Trophoblast cell (in vitro differentiated cells and primary cell): ENCODE data around the gene ASIC4.

Experiments
- DNase-seq, 2 donors: peaks; one replicate each; pipeline ENCODE4 v3.0.0-alpha.2; 2016
- H2AFZ ChIP-seq: 2 replicates; pipeline ENCODE4 v1.6.1; 2013; ENCODE audit warnings: low read length, moderate library complexity, mild to moderate bottlenecking; ENCODE audit not compliant: insufficient read depth, poor library complexity
- H2AK5ac ChIP-seq: 2 replicates; pipeline ENCODE4 v1.6.1; 2013; ENCODE audit warnings: mild to moderate bottlenecking, low read length
- H2BK120ac ChIP-seq: 2 replicates; pipeline ENCODE4 v1.6.1; 2013; ENCODE audit warnings: low read length, mild to moderate bottlenecking, moderate library complexity; ENCODE audit not compliant: insufficient read depth, poor library complexity
- H2BK12ac ChIP-seq: 2 replicates; pipeline ENCODE4 v1.6.1; 2013; ENCODE audit warnings: mild to moderate bottlenecking, low read length, moderate library complexity
- H2BK5ac ChIP-seq: 2 replicates; pipeline ENCODE4 v1.6.1; 2013; ENCODE audit warnings: low read length, low read depth, moderate library complexity, mild to moderate bottlenecking; ENCODE audit not compliant: poor library complexity
- H3K14ac ChIP-seq: 2 replicates; pipeline ENCODE4 v1.6.1; 2013; ENCODE audit warnings: mild to moderate bottlenecking, low read length
- H3K18ac ChIP-seq: 2 replicates; pipeline ENCODE4 v1.6.1; 2013; ENCODE audit warnings: mild to moderate bottlenecking, low read length
- H3K23ac ChIP-seq: 2 replicates; pipeline ENCODE4 v1.6.1; 2013; ENCODE audit warnings: low read length
- H3K27ac ChIP-seq: 2 replicates; pipeline ENCODE4 v1.5.1; 2013; ENCODE audit warnings: low read depth, mild to moderate bottlenecking, inconsistent platforms, low read length, moderate library complexity
- H3K27me3 ChIP-seq: 2 replicates; pipeline ENCODE4 v1.6.1; 2013; ENCODE audit warnings: inconsistent platforms, mild to moderate bottlenecking, low read length, moderate library complexity; ENCODE audit not compliant: insufficient read depth
- H3K36me3 ChIP-seq, 2 experiments: 1 replicate in 1 of 2; 2 replicates in 1 of 2; pipeline ENCODE4 v1.6.1; 2013; ENCODE audit warnings: low read length in 2 of 2, mild to moderate bottlenecking in 2 of 2, moderate library complexity in 1 of 2; ENCODE audit not compliant: insufficient read depth in 2 of 2, control insufficient read depth in 1 of 2
- H3K4ac ChIP-seq: 2 replicates; pipeline ENCODE4 v1.6.1; 2013; ENCODE audit warnings: low read depth, mild to moderate bottlenecking, low read length, moderate library complexity
- H3K4me1 ChIP-seq, 2 experiments: 1 replicate in 1 of 2; 2 replicates in 1 of 2; pipeline ENCODE4 v1.6.1; 2013; ENCODE audit warnings: low read length in 2 of 2, mild to moderate bottlenecking in 2 of 2, moderate library complexity in 1 of 2; ENCODE audit not compliant: insufficient read depth in 2 of 2, control insufficient read depth in 1 of 2
- H3K4me2 ChIP-seq: 2 replicates; pipeline ENCODE4 v1.6.1; 2013; ENCODE audit warnings: inconsistent platforms, mild to moderate bottlenecking, low read length, moderate library complexity
- H3K4me3 ChIP-seq: 2 replicates; pipeline ENCODE4 v1.5.1; 2013; ENCODE audit warnings: mild to moderate bottlenecking, low read depth, low read length, inconsistent platforms
- H3K79me1 ChIP-seq: one replicate; pipeline ENCODE4 v1.6.1; 2013; ENCODE audit warnings: low read length
- H3K79me2 ChIP-seq: 2 replicates; pipeline ENCODE4 v1.6.1; 2013; ENCODE audit warnings: low read length, mild to moderate bottlenecking; ENCODE audit not compliant: control insufficient read depth, insufficient read depth, poor library complexity
- H3K9ac ChIP-seq: 2 replicates; pipeline ENCODE4 v1.6.1; 2013; ENCODE audit warnings: mild to moderate bottlenecking, low read length
- H3K9me3 ChIP-seq: 2 replicates; pipeline ENCODE4 v1.6.1; 2013; ENCODE audit warnings: low read depth, mild to moderate bottlenecking, control low read depth, inconsistent platforms, low read length; ENCODE audit not compliant: insufficient read depth
- H4K12ac ChIP-seq: 2 replicates; pipeline ENCODE4 v1.6.1; 2013; ENCODE audit warnings: low read depth, mild to moderate bottlenecking, low read length, moderate library complexity
- H4K8ac ChIP-seq: 2 replicates; pipeline ENCODE4 v1.6.1; 2013; ENCODE audit warnings: low read depth, mild to moderate bottlenecking, low read length, moderate library complexity
- H4K91ac ChIP-seq: one replicate; pipeline ENCODE4 v1.6.1; 2013; ENCODE audit warnings: low read depth, mild to moderate bottlenecking, low read length, moderate library complexity
- WGBS: extraction: QIAGEN DNeasy Blood & Tissue Kit; methylation state at CpG from one replicate; pipeline ENCODE4 v1.1.7; 2013; ENCODE audit warnings: missing lambda C conversion rate; ENCODE audit not compliant: insufficient read length, insufficient coverage; ENCODE audit errors: extremely low coverage; 5-methylcytosine and 5-hydroxymethylcytosine counted together

Gene ASIC4

DNA sequence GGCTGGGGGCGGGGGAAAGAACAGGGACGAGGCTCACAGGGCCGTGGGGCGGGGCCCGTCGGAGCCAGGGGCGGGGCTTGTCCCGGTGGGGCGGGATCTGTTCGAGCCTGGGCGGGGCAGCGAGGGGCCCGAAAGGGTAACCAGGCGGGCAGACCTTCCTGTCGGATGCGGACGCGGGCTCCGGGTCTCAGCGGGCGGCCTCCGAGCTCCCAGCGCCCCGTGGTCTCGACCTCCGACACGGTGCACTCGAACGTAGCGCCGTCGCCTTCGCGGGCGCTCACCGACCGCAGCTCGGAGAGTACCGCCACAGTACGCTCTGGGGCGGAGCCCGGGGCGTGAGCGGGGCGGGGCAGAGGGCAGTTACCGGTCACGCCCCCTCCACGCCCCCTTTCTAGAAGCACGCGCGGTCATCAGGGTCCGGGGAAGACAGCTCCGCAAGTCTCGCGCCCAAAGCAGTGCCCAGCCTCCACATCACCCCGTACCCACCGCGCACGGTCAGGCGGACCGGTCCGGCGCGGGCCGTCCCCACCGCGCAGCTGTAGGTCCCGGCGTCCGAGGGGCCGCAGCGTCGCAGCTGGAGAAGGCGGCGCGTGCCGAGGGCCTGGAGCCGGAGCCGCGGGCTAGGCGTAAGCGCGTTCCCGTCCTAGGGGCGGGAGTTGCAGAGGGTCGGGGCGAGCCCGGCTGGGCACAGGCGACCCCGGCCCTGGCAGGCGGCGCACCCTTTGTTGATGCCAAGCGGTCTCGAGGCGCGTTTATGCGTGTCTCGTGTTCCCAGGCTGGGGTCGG lies 38.3 kb downstream of the ASIC4 start:
- H3K79me1 ChIP-seq, result peaks cover 2% of the 10 kb centered on the region
- H4K91ac ChIP-seq, result peak overlapping the region; percentile 59
- no peaks in the 10 kb centered on the region for H3K9me3 ChIP-seq
- peak overlapping the region; percentile 79 for H3K4me3 ChIP-seq
- H3K4me2 ChIP-seq, result peak overlapping the region; percentile 99
- peak overlapping the region; percentile 22 for H4K12ac ChIP-seq
- H3K9ac ChIP-seq, result no peak overlapping the region
- peak overlapping the region; percentile 66 for H4K8ac ChIP-seq
- no peaks in the 10 kb centered on the region for H3K27me3 ChIP-seq
- H3K4me1 ChIP-seq, result peaks cover 12 to 13% of the 10 kb centered on the region in 2 experiments
- peaks cover 22 to 27% of the 10 kb centered on the region in 2 experiments for H3K36me3 ChIP-seq
- H2BK5ac ChIP-seq, result no peak overlapping the region
- H2AFZ ChIP-seq, result peak overlapping the region; percentile 72
- peak overlapping the region; percentile 26 for H3K18ac ChIP-seq
- H3K27ac ChIP-seq, result no peak overlapping the region
- peak overlapping the region; percentile 29 for H2BK120ac ChIP-seq
- H2BK12ac ChIP-seq, result no peak overlapping the region
- H2AK5ac ChIP-seq, result no peak overlapping the region
- WGBS, result no CpG with 5 or more reads among the region's 99 CpGs
- DNase-seq, result peak; percentile 85 to 90
- H3K23ac ChIP-seq, result no peak overlapping the region
- peak overlapping the region; percentile 25 for H3K14ac ChIP-seq
- no peak overlapping the region for H3K4ac ChIP-seq
- no peaks in the 10 kb centered on the region for H3K79me2 ChIP-seq

DNA sequence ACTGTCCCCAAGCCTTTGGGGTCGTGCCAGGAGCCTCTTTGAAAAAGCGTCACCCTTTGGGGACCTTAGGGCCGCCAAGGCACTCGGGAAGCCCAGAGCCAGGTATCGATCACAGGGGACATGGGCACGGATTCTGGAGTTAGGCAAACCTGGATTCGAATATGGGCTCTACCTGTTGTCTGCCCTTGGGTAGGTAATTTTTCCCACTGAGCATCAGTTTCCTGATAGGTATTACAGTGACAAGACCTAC lies 38.8 kb downstream of the ASIC4 start:
- no peak overlapping the region for H3K4ac ChIP-seq

DNA sequence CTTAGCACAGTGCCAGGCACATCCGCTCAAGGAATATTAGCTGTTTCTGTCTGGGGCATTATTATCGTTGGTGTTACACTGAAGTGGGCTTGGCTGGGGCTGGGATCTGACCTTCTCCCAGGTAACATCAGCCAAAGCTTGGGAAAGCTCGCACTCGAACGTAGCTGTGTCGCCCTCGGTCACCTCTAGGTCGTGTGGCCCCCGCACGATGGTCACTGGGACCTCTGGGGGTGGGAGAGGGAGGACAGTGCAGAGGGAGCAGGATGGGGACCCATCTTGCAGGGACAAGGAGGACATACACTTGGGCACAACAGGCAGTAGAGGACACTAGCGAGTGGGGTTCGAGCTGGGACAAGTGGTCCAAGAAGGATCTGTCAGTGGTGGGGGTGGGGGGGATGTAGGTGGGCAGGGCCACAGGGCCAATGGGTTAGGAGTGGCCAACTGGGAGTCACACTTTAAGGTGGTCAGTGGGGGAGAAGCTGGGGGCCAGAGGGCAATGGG lies 39.2 kb downstream of the ASIC4 start:
- Histone ChIP-seq H4K12ac (no peak overlapping the region), H3K4ac (no peak overlapping the region), H3K79me1 (peaks cover 2% of the 10 kb centered on the region), H3K9me3 (no peaks in the 10 kb centered on the region), H3K9ac (no peak overlapping the region), H3K27me3 (no peaks in the 10 kb centered on the region), H3K18ac (no peak overlapping the region), H2AFZ (no peak overlapping the region), H4K91ac (no peak overlapping the region), H2AK5ac (no peak overlapping the region), H3K79me2 (no peaks in the 10 kb centered on the region), H3K27ac (no peak overlapping the region), H3K4me3 (no peak overlapping the region), H2BK5ac (no peak overlapping the region), H3K4me1 (peaks cover 12 to 13% of the 10 kb centered on the region in 2 experiments), H2BK120ac (no peak overlapping the region), H3K14ac (no peak overlapping the region), H3K4me2 (no peak overlapping the region), H3K36me3 (peaks cover 32 to 37% of the 10 kb centered on the region in 2 experiments), H3K23ac (no peak overlapping the region), H2BK12ac (no peak overlapping the region), H4K8ac (no peak overlapping the region)
- DNase-seq, result no peak
- WGBS, result no CpG with 5 or more reads among the region's 12 CpGs

More for the DNA sequence above, 38.8 kb downstream of the ASIC4 start:
- Histone ChIP-seq H3K4me3 (no peak overlapping the region), H3K9me3 (no peaks in the 10 kb centered on the region), H3K36me3 (peaks cover 27 to 33% of the 10 kb centered on the region in 2 experiments), H4K8ac (no peak overlapping the region), H2BK120ac (no peak overlapping the region), H3K27ac (no peak overlapping the region), H3K18ac (no peak overlapping the region), H3K14ac (no peak overlapping the region), H4K12ac (no peak overlapping the region), H2BK12ac (no peak overlapping the region), H3K27me3 (no peaks in the 10 kb centered on the region), H2BK5ac (no peak overlapping the region), H3K4me1 (peaks cover 12 to 13% of the 10 kb centered on the region in 2 experiments), H3K79me1 (peaks cover 2% of the 10 kb centered on the region), H3K4me2 (peak overlapping the region; percentile 99), H3K23ac (no peak overlapping the region), H3K79me2 (no peaks in the 10 kb centered on the region), H2AK5ac (no peak overlapping the region), H4K91ac (no peak overlapping the region), H3K9ac (no peak overlapping the region), H2AFZ (peak overlapping the region; percentile 72)
- no peak for DNase-seq
- WGBS, result no CpG with 5 or more reads among the region's 7 CpGs

DNA sequence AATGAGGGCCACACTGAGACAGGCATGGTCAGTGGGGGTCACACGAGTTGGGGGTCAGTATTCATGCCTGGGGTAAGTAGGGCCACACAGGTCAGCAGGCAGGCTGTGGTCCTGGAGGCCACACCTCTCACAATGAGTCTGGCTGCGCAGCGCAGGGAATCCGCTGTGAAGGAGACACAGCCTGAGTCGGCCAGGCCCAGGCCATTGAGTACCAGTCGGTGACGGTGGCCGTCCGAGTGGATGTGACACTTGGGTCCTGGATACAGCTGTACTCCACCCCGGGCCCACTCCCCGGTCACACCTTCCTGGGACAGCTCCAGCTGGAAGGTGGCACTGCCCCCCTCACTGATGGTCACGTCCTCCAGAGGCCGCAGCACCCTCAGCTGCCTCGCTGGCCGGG lies 40.1 kb downstream of the ASIC4 start:
- H3K27ac ChIP-seq, result no peak overlapping the region
- no peak overlapping the region for H3K23ac ChIP-seq
- H2BK120ac ChIP-seq, result no peak overlapping the region
- no peak overlapping the region for H4K91ac ChIP-seq
- peaks cover 12 to 13% of the 10 kb centered on the region in 2 experiments for H3K4me1 ChIP-seq
- no peaks in the 10 kb centered on the region for H3K27me3 ChIP-seq
- WGBS, result no CpG with 5 or more reads among the region's 15 CpGs
- H2BK12ac ChIP-seq, result no peak overlapping the region
- peaks cover 36 to 44% of the 10 kb centered on the region in 2 experiments for H3K36me3 ChIP-seq
- peaks cover 2% of the 10 kb centered on the region for H3K79me1 ChIP-seq
- no peak overlapping the region for H3K14ac ChIP-seq
- no peak for DNase-seq
- H2AFZ ChIP-seq, result no peak overlapping the region
- H2BK5ac ChIP-seq, result no peak overlapping the region
- H3K4ac ChIP-seq, result no peak overlapping the region
- H3K18ac ChIP-seq, result no peak overlapping the region
- no peak overlapping the region for H4K8ac ChIP-seq
- no peaks in the 10 kb centered on the region for H3K9me3 ChIP-seq
- no peak overlapping the region for H2AK5ac ChIP-seq
- no peak overlapping the region for H3K4me3 ChIP-seq
- H3K4me2 ChIP-seq, result no peak overlapping the region
- H3K9ac ChIP-seq, result no peak overlapping the region
- no peak overlapping the region for H4K12ac ChIP-seq
- no peaks in the 10 kb centered on the region for H3K79me2 ChIP-seq
